Activated T-helper 1 cell treated with anti-CD3 and anti-CD28 coated beads, Interleukin-12 subunit alpha, Interleukin-12 subunit beta, Interleukin-2, Interleukin-4 antibody, amounts not matched to agents 30 ng/mL and 10 ng/mL and 1 ng/mL, durations not matched to agents 14 hours and 24 hours and 36 hours (primary cell): ENCODE data around the gene TEC. TPM values are rescaled to one million over a fixed set of nuclear protein-coding genes. Genes with fewer than 3 reads are reported as not detected.
A peak's percentile ranks its signal among the peaks of the same experiment; 100 is the strongest.

Source experiments
- DNase-seq: peaks from one replicate; pipeline ENCODE4 v3.0.0; 2021; ENCODE audit warnings: low spot score
- H3K27ac Mint-ChIP-seq: one replicate; pipeline ENCODE4 v1.8.0; 2021; ENCODE audit warnings: mild to moderate bottlenecking, mixed read lengths
- H3K27me3 Mint-ChIP-seq: one replicate; pipeline ENCODE4 v1.8.0; 2022; ENCODE audit warnings: mild to moderate bottlenecking, moderate library complexity, mixed read lengths; ENCODE audit not compliant: insufficient read depth
- H3K36me3 Mint-ChIP-seq: one replicate; pipeline ENCODE4 v1.8.0; 2021; ENCODE audit warnings: low read depth, mixed read lengths
- H3K4me1 Mint-ChIP-seq: one replicate; pipeline ENCODE4 v1.8.0; 2021; ENCODE audit warnings: low read depth, mixed read lengths
- H3K4me3 Mint-ChIP-seq: one replicate; pipeline ENCODE4 v1.8.0; 2021; ENCODE audit warnings: mild to moderate bottlenecking, moderate library complexity, mixed read lengths
- H3K9me3 Mint-ChIP-seq: one replicate; pipeline ENCODE4 v1.8.0; 2021; ENCODE audit warnings: mixed read lengths
- intact Hi-C: fragments of 100-400 bp; cut with micrococcal nuclease; formaldehyde crosslinking; loops from one replicate; pipeline ENCODE4 v1.15.1; 2024
- total RNA-seq: library from RNA; stranded (reverse); gene quantifications from 2 replicates; pipeline ENCODE4 v1.2.3, GENCODE V29; 2022

Gene TEC
- total RNA-seq, 1 donor from 2014 or later, result 1.1 TPM

GRCh38 chr4:48112017-48112667 is 157.5 kb downstream of the TEC start:
- no peak for DNase-seq
- no peaks in the 10 kb centered on the region for H3K9me3 Mint-ChIP-seq
- intact Hi-C loops, result no loop called here
- H3K27ac Mint-ChIP-seq, result no peak overlapping the region
- peaks cover 34% of the 10 kb centered on the region for H3K36me3 Mint-ChIP-seq
- H3K27me3 Mint-ChIP-seq, result no peaks in the 10 kb centered on the region
- H3K4me3 Mint-ChIP-seq, result no peak overlapping the region
- H3K4me1 Mint-ChIP-seq, result peaks cover 21% of the 10 kb centered on the region

GRCh38 chr4:48110452-48110978 is 159.1 kb downstream of the TEC start:
- no peaks in the 10 kb centered on the region for H3K27me3 Mint-ChIP-seq
- no peak overlapping the region for H3K4me3 Mint-ChIP-seq
- H3K36me3 Mint-ChIP-seq, result peaks cover 39% of the 10 kb centered on the region
- intact Hi-C loops, result no loop called here
- H3K27ac Mint-ChIP-seq, result no peak overlapping the region
- no peak for DNase-seq
- no peaks in the 10 kb centered on the region for H3K9me3 Mint-ChIP-seq
- H3K4me1 Mint-ChIP-seq, result peaks cover 28% of the 10 kb centered on the region

GRCh38 chr4:48109413-48110263 is 160.0 kb downstream of the TEC start:
- peak overlapping the region; percentile 21 for H3K27ac Mint-ChIP-seq
- H3K9me3 Mint-ChIP-seq, result no peaks in the 10 kb centered on the region
- no peak for DNase-seq
- peaks cover 42% of the 10 kb centered on the region for H3K36me3 Mint-ChIP-seq
- intact Hi-C loops, result loop anchor here (1.0 kb wide), 1 partner anchor 32 kb away; no protein-coding TSS in a partner anchor
- no peak overlapping the region for H3K4me3 Mint-ChIP-seq
- H3K4me1 Mint-ChIP-seq, result peaks cover 33% of the 10 kb centered on the region
- no peaks in the 10 kb centered on the region for H3K27me3 Mint-ChIP-seq

GRCh38 chr4:48108309-48109073 is 161.1 kb downstream of the TEC start:
- intact Hi-C loops, result loop anchor here (1.0 kb wide), 1 partner anchor 33 kb away; no protein-coding TSS in a partner anchor
- H3K27ac Mint-ChIP-seq, result no peak overlapping the region
- no peaks in the 10 kb centered on the region for H3K27me3 Mint-ChIP-seq
- peaks cover 40% of the 10 kb centered on the region for H3K36me3 Mint-ChIP-seq
- no peaks in the 10 kb centered on the region for H3K9me3 Mint-ChIP-seq
- DNase-seq, result no peak
- peaks cover 33% of the 10 kb centered on the region for H3K4me1 Mint-ChIP-seq
- H3K4me3 Mint-ChIP-seq, result no peak overlapping the region

GRCh38 chr4:48105230-48105629 is 164.4 kb downstream of the TEC start:
- Mint-ChIP-seq H3K36me3 (peaks cover 31% of the 10 kb centered on the region), H3K4me3 (no peak overlapping the region), H3K4me1 (peaks cover 30% of the 10 kb centered on the region), H3K27ac (no peak overlapping the region), H3K9me3 (no peaks in the 10 kb centered on the region), H3K27me3 (no peaks in the 10 kb centered on the region)
- no peak for DNase-seq
- intact Hi-C loops, result no loop called here

- Mint-ChIP-seq H3K36me3 (peaks cover 27% of the 10 kb centered on the region), H3K4me1 (peaks cover 24% of the 10 kb centered on the region), H3K4me3 (no peak overlapping the region), H3K9me3 (no peaks in the 10 kb centered on the region), H3K27ac (peak overlapping the region; percentile 63), H3K27me3 (no peaks in the 10 kb centered on the region)
- intact Hi-C loops, result loop anchor here (1.0 to 5.0 kb wide), 8 partner anchors 17 to 189 kb away; partner anchors contain the start of genes CNGA1, NFXL1 and NIPAL1
- no peak for DNase-seq
Measured at GRCh38 chr4:48103483-48104139, 166.0 kb downstream of the TEC start.

GRCh38 chr4:48102303-48102702 is 167.3 kb downstream of the TEC start:
- H3K4me1 Mint-ChIP-seq, result peaks cover 24% of the 10 kb centered on the region
- peaks cover 25% of the 10 kb centered on the region for H3K36me3 Mint-ChIP-seq
- H3K4me3 Mint-ChIP-seq, result no peak overlapping the region
- no peaks in the 10 kb centered on the region for H3K9me3 Mint-ChIP-seq
- no peak overlapping the region for H3K27ac Mint-ChIP-seq
- intact Hi-C loops, result loop anchor here (2.0 to 5.0 kb wide), 2 partner anchors 16 to 85 kb away; partner anchors contain the start of genes CNGA1 and NIPAL1
- no peaks in the 10 kb centered on the region for H3K27me3 Mint-ChIP-seq
- no peak for DNase-seq

- Mint-ChIP-seq H3K36me3 (peaks cover 22% of the 10 kb centered on the region), H3K27me3 (no peaks in the 10 kb centered on the region), H3K27ac (no peak overlapping the region), H3K4me1 (peaks cover 13% of the 10 kb centered on the region), H3K9me3 (no peaks in the 10 kb centered on the region), H3K4me3 (no peak overlapping the region)
- intact Hi-C loops, result loop anchor here (5.0 kb wide), 1 partner anchor 83 kb away; the partner anchor contains the start of genes CNGA1 and NIPAL1
- no peak for DNase-seq
Measured at GRCh38 chr4:48100256-48100655, 169.4 kb downstream of the TEC start.

GRCh38 chr4:48095441-48095840 is 174.2 kb downstream of the TEC start:
- intact Hi-C loops, result no loop called here
- Mint-ChIP-seq H3K27ac (no peak overlapping the region), H3K27me3 (no peaks in the 10 kb centered on the region), H3K4me1 (no peaks in the 10 kb centered on the region), H3K9me3 (no peaks in the 10 kb centered on the region), H3K36me3 (peaks cover 27% of the 10 kb centered on the region), H3K4me3 (no peak overlapping the region)
- DNase-seq, result no peak

- H3K36me3 Mint-ChIP-seq, result peaks cover 23% of the 10 kb centered on the region
- H3K4me3 Mint-ChIP-seq, result no peak overlapping the region
- DNase-seq, result no peak
- no peaks in the 10 kb centered on the region for H3K4me1 Mint-ChIP-seq
- H3K27ac Mint-ChIP-seq, result no peak overlapping the region
- no peaks in the 10 kb centered on the region for H3K27me3 Mint-ChIP-seq
- intact Hi-C loops, result no loop called here
- no peaks in the 10 kb centered on the region for H3K9me3 Mint-ChIP-seq
Measured at GRCh38 chr4:48093991-48094416, 175.6 kb downstream of the TEC start.

GRCh38 chr4:48090621-48091020 is 179.0 kb downstream of the TEC start:
- Mint-ChIP-seq H3K27ac (no peak overlapping the region), H3K27me3 (no peaks in the 10 kb centered on the region), H3K4me1 (no peaks in the 10 kb centered on the region), H3K9me3 (no peaks in the 10 kb centered on the region), H3K4me3 (no peak overlapping the region), H3K36me3 (peaks cover 34% of the 10 kb centered on the region)
- DNase-seq, result no peak
- intact Hi-C loops, result no loop called here
